ENCODE data around the gene RMRP. TPM values are rescaled to one million over a fixed set of nuclear protein-coding genes. Genes with fewer than 3 reads are reported as not detected.
"Not testable (repeated sequence)": the region's sequence is repeated elsewhere in the genome, so short reads cannot be mapped to it uniquely, and the experiment has no call there.

Gene RMRP
- total and polyA plus RNA-seq, 5 experiments from 2014 or later, result 33.0 to 21,271 (median 14,495) TPM; not detected in 2

- H3K9me3 Mint-ChIP-seq, H3K36me3 Mint-ChIP-seq, DNase-seq, H3K27me3 Mint-ChIP-seq: not testable (repeated sequence)
- H3K27ac Mint-ChIP-seq, result peak overlapping the region in 9 of 10 donors; percentile 38 to 93 (median 82)
- POLR2A ChIA-PET, result interaction anchor here (0.7 to 2.5 kb wide), 6 partner anchors 8 to 92 kb away, joined by 4 to 7 read pairs (median 6); partner anchors contain the start of genes CCDC107, RMRP, SIT1 and TESK1
- ATAC-seq, result peak; percentile 41 to 66
- H3K4me1 Mint-ChIP-seq, result peaks cover 22 to 94% (median 60%) of the 10 kb centered on the region in 4 donors
- H3K4me3 Mint-ChIP-seq, result peak overlapping the region in 8 of 10 donors; percentile 23 to 66 (median 52)
These were observed 18.6 kb downstream of the RMRP start for GRCh38 chr9:35639225-35639624.

DNA sequence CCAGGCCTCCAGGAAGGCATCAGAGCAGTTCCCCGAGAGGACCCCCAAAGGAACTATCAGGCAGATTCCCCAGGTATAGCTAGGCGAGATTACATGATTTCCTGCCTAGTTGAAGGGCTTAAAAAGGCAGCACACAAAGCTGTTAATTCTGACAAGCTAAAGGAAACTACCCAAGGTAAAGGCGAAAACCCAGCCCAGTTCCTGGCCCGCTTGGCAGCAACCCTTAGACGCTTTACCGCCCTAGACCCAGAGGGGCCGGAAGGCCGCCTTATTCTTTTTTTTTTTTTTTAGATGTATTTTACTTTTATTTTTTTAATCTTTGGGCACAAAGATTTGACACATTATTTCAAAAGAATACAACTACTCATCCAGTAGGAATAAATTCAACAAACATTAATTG lies 19.1 kb downstream of the RMRP start:
- POLR2A ChIA-PET, result interaction anchor here (0.7 to 2.5 kb wide), 8 partner anchors 9 to 93 kb away, joined by 3 to 8 read pairs (median 6); partner anchors contain the start of genes CCDC107, RMRP, SIT1 and TESK1
- H3K27me3 Mint-ChIP-seq, H3K36me3 Mint-ChIP-seq, H3K9me3 Mint-ChIP-seq: not testable (repeated sequence)
- H3K4me3 Mint-ChIP-seq, result peak overlapping the region; percentile 47 to 81 (median 64)
- DNase-seq (peak in 5 of 10 donors; percentile 30 to 74 (median 57)), ATAC-seq (peak; percentile 77 to 84)
- H3K27ac Mint-ChIP-seq, result peak overlapping the region; percentile 58 to 93 (median 90)
- H3K4me1 Mint-ChIP-seq, result peaks cover 22 to 97% (median 60%) of the 10 kb centered on the region in 4 donors

DNA sequence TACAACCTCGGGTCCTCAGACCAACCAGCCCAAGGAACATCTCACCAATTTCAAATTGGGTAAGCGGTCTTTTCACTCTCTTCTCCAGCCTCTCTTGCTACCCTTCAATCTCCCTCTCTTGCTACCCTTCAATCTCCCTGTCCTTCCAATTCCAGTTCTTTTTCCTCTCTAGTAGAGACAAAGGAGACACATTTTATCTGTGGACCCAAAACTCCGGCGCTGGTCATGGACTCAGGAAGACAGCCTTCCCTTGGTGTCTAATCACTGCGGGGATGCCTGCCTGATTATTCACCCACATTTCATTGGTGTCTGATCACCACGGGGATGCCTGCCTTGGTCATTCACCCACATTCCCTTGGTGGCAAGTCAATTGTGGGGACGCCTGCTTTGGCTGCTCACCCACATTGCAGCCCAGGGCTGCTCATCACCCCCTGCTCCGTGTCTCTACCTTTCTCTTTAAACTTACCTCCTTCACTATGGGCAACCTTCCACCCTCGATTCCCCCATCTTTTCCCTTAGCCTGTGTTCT lies 20.3 kb downstream of the RMRP start:
- not testable (repeated sequence) for H3K9me3 Mint-ChIP-seq, ATAC-seq, H3K27me3 Mint-ChIP-seq, H3K36me3 Mint-ChIP-seq, DNase-seq
- H3K4me3 Mint-ChIP-seq, result peak overlapping the region in 5 of 10 donors; percentile 7 to 81 (median 58)
- H3K27ac Mint-ChIP-seq, result peak overlapping the region in 9 of 10 donors; percentile 30 to 93 (median 87)
- peaks cover 21 to 86% (median 56%) of the 10 kb centered on the region in 4 donors for H3K4me1 Mint-ChIP-seq
- POLR2A ChIA-PET, result interaction anchor here (1.3 to 2.0 kb wide), 2 partner anchors 10 to 18 kb away, joined by 6 to 8 read pairs; no protein-coding TSS in a partner anchor

GRCh38 chr9:35636877-35637246 lies 21.0 kb downstream of the RMRP start:
- Mint-ChIP-seq H3K27ac (peak overlapping the region in 6 of 10 donors; percentile 52 to 92 (median 74)), H3K4me1 (peaks cover 21 to 80% (median 56%) of the 10 kb centered on the region in 4 donors), H3K4me3 (peak overlapping the region in 3 of 10 donors; percentile 26 to 45 (median 44))
- POLR2A ChIA-PET, result interaction anchor here (2.3 kb wide), 1 partner anchor 10 kb away, joined by 10 read pairs; no protein-coding TSS in a partner anchor
- not testable (repeated sequence) for DNase-seq, H3K36me3 Mint-ChIP-seq, H3K27me3 Mint-ChIP-seq, ATAC-seq, H3K9me3 Mint-ChIP-seq

DNA sequence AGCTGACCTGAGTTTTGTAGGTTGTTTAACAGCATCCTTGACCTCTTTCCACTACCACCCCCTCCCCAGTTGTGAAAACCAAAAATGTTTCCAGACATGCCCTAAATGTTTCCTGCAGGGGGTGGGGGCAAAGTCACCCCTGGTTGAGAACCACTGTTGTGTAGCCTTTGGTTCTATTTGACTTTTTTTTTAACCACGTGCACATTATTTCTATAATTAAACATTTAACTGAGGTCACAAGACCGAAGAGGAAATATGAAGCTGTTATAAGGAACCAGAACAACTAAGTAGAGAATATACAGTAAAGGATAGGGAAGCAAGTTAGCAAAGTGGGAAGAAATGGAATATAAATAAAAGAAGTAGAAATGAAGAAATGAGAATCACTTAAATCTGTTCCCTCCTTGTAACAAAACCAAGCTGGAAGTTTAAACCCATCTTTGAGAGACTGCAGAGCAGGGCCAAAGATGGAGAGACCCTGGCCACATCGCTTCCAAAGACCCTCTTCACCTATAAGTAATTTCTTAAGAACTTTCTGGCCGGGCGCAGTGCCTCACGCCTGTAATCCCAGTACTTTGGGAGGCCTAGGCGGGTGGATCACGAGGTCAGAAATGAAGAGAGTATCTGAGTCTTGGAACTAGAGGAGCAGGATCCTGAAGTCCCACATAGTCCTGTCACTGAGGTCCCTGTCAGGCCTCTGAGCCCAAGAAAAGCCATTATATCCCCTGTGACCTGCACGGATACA lies 21.5 kb downstream of the RMRP start:
- no peaks in the 10 kb centered on the region for H3K27me3 Mint-ChIP-seq
- DNase-seq, result no peak

GRCh38 chr9:35635730-35636129 lies 22.1 kb downstream of the RMRP start:
- no peaks in the 10 kb centered on the region for H3K27me3 Mint-ChIP-seq
- H3K27ac Mint-ChIP-seq, result peak overlapping the region in 4 of 10 donors; percentile 13 to 92 (median 76)
- H3K4me1 Mint-ChIP-seq, result peaks cover 21 to 69% (median 48%) of the 10 kb centered on the region in 4 donors
- H3K36me3 Mint-ChIP-seq, result peaks cover 0 to 4% (median 2%) of the 10 kb centered on the region in 3 donors
- ATAC-seq (no peak), DNase-seq (no peak)
- peak overlapping the region in 1 of 10 donors; percentile 59 for H3K4me3 Mint-ChIP-seq
- no peaks in the 10 kb centered on the region for H3K9me3 Mint-ChIP-seq
- POLR2A ChIA-PET, result interaction anchor here (0.8 to 2.3 kb wide), 2 partner anchors 12 to 17 kb away, joined by 3 to 10 read pairs; no protein-coding TSS in a partner anchor

More for the DNA sequence above, 21.5 kb downstream of the RMRP start:
- H3K4me3 Mint-ChIP-seq, result peak overlapping the region in 4 of 10 donors; percentile 8 to 59 (median 30)
- H3K27ac Mint-ChIP-seq, result peak overlapping the region in 6 of 10 donors; percentile 57 to 92 (median 76)
- H3K9me3 Mint-ChIP-seq, result no peaks in the 10 kb centered on the region
- POLR2A ChIA-PET, result interaction anchor here (2.3 kb wide), 1 partner anchor 11 kb away, joined by 10 read pairs; no protein-coding TSS in a partner anchor
- peaks cover 0 to 4% (median 2%) of the 10 kb centered on the region in 3 donors for H3K36me3 Mint-ChIP-seq
- peaks cover 21 to 75% (median 52%) of the 10 kb centered on the region in 4 donors for H3K4me1 Mint-ChIP-seq
- no peak for ATAC-seq

- no peak overlapping the region for H3K27ac Mint-ChIP-seq
- ATAC-seq (no peak), DNase-seq (no peak)
- no peaks in the 10 kb centered on the region for H3K9me3 Mint-ChIP-seq
- H3K27me3 Mint-ChIP-seq, result no peaks in the 10 kb centered on the region
- no peak overlapping the region for H3K4me3 Mint-ChIP-seq
- POLR2A ChIA-PET, result interaction anchor here (0.7 to 2.4 kb wide), 3 partner anchors 10 to 18 kb away, joined by 4 to 9 read pairs (median 5); no protein-coding TSS in a partner anchor
- no peaks in the 10 kb centered on the region for H3K36me3 Mint-ChIP-seq
- H3K4me1 Mint-ChIP-seq, result peaks cover 4 to 29% (median 8%) of the 10 kb centered on the region in 4 donors
These were observed 28.2 kb downstream of the RMRP start for GRCh38 chr9:35629597-35629996.

DNA sequence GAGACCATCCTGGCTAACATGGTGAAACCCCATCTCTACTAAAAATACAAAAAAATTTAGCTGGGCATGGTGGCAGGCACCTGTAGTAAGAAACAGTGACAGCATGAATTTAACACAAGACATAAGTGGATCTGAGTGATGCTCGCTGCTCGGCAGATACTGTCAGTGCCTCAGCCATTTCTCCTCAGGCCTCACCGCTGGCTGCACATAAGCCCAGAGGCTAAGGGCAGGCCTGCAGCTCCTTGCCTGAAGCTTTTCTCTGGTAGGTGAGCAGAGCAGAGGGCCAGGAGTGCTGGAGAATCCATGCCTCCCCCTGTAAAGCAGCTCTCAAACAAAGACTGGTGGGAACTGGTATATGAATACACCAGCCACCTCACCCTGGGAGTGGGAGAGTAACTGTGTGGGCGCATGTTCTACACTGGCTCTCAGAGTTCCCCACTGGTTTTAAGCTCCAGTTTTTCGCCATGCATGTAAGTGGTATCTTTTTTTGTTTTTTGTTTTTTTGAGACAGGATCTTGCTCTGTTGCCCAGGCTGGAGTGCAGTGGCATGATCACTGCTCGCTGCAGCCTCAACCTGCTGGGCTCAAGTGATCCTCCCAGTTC lies 29.3 kb downstream of the RMRP start:
- POLR2A ChIA-PET, result interaction anchor here (0.7 to 2.4 kb wide), 2 partner anchors 9 to 17 kb away, joined by 3 to 9 read pairs; no protein-coding TSS in a partner anchor
- H3K36me3 Mint-ChIP-seq, result no peaks in the 10 kb centered on the region
- H3K4me3 Mint-ChIP-seq, result no peak overlapping the region
- no peak for DNase-seq
- no peaks in the 10 kb centered on the region for H3K9me3 Mint-ChIP-seq
- H3K27ac Mint-ChIP-seq, result no peak overlapping the region
- no peaks in the 10 kb centered on the region for H3K27me3 Mint-ChIP-seq
- no peak for ATAC-seq
- peaks cover 4 to 21% (median 8%) of the 10 kb centered on the region in 4 donors for H3K4me1 Mint-ChIP-seq

GRCh38 chr9:35627575-35627974 lies 30.2 kb downstream of the RMRP start:
- ATAC-seq (no peak), DNase-seq (no peak)
- no peak overlapping the region for H3K27ac Mint-ChIP-seq
- no peaks in the 10 kb centered on the region for H3K36me3 Mint-ChIP-seq
- POLR2A ChIA-PET, result no interaction called here
- peaks cover 4 to 21% (median 8%) of the 10 kb centered on the region in 4 donors for H3K4me1 Mint-ChIP-seq
- no peak overlapping the region for H3K4me3 Mint-ChIP-seq
- no peaks in the 10 kb centered on the region for H3K9me3 Mint-ChIP-seq
- no peaks in the 10 kb centered on the region for H3K27me3 Mint-ChIP-seq

GRCh38 chr9:35619800-35620158 lies 38.0 kb downstream of the RMRP start:
- no peaks in the 10 kb centered on the region for H3K36me3 Mint-ChIP-seq
- peak overlapping the region; percentile 78 to 98 (median 93) for H3K27ac Mint-ChIP-seq
- H3K27me3 Mint-ChIP-seq, result no peaks in the 10 kb centered on the region
- POLR2A ChIA-PET, result interaction anchor here (0.7 to 6.3 kb wide), 14 partner anchors 9 to 137 kb away, joined by 3 to 95 read pairs (median 6); partner anchors contain the start of genes ARHGEF39, CREB3, SIT1 and TLN1
- H3K4me1 Mint-ChIP-seq, result peaks cover 26 to 76% (median 46%) of the 10 kb centered on the region in 4 donors
- peak in 1 of 10 donors; percentile 28 for DNase-seq
- ATAC-seq, result peak; percentile 4 to 13
- H3K9me3 Mint-ChIP-seq, result no peaks in the 10 kb centered on the region
- H3K4me3 Mint-ChIP-seq, result peak overlapping the region in 8 of 10 donors; percentile 40 to 94 (median 89)

- POLR2A ChIA-PET, result interaction anchor here (0.6 to 6.3 kb wide), 13 partner anchors 8 to 115 kb away, joined by 3 to 95 read pairs (median 6); partner anchors contain the start of genes ARHGEF39, CREB3, SIT1 and TLN1
- peak in 6 of 10 donors; percentile 17 to 43 (median 32) for DNase-seq
- Mint-ChIP-seq H3K27me3 (no peaks in the 10 kb centered on the region), H3K9me3 (no peaks in the 10 kb centered on the region), H3K4me3 (peak overlapping the region; percentile 46 to 94 (median 86)), H3K36me3 (no peaks in the 10 kb centered on the region), H3K4me1 (peaks cover 28 to 83% (median 45%) of the 10 kb centered on the region in 4 donors), H3K27ac (peak overlapping the region; percentile 78 to 98 (median 93))
- ATAC-seq, result peak; percentile 21 to 61
These were observed 38.7 kb downstream of the RMRP start for GRCh38 chr9:35618854-35619799.

All from naive thymus-derived CD8-positive, alpha-beta T cell (primary cell).